Mesenchymal stem cell (in vitro differentiated cells and primary cell): ENCODE results near the gene JAGN1.

ENCODE experiments used
- DNase-seq: peaks from one replicate; pipeline ENCODE4 v3.0.0-alpha.2; 2013
- H2AFZ ChIP-seq: one replicate; pipeline ENCODE4 v1.6.1; 2013; ENCODE audit warnings: low read depth, mild to moderate bottlenecking, control low read depth, inconsistent platforms, low read length, moderate library complexity
- H2AK5ac ChIP-seq: 2 replicates; pipeline ENCODE4 v1.6.1; 2013; ENCODE audit warnings: low read length, moderate library complexity, mild to moderate bottlenecking, inconsistent platforms; ENCODE audit not compliant: severe bottlenecking
- H2BK120ac ChIP-seq: one replicate; pipeline ENCODE4 v1.6.1; 2013; ENCODE audit warnings: low read depth, mild to moderate bottlenecking, inconsistent platforms, low read length, moderate library complexity
- H2BK12ac ChIP-seq, 2 experiments: one replicate each; pipeline ENCODE4 v1.6.1; 2013; ENCODE audit warnings: inconsistent platforms in 2 of 2, low read length in 2 of 2, mild to moderate bottlenecking in 2 of 2, moderate library complexity in 2 of 2, control low read depth in 1 of 2
- H2BK15ac ChIP-seq: one replicate; pipeline ENCODE4 v1.6.1; 2013; ENCODE audit warnings: mild to moderate bottlenecking, low read depth, inconsistent platforms; ENCODE audit not compliant: poor library complexity, severe bottlenecking
- H2BK5ac ChIP-seq: 2 replicates; pipeline ENCODE4 v1.6.1; 2013; ENCODE audit warnings: low read depth, mild to moderate bottlenecking, low read length, control low read depth, inconsistent platforms; ENCODE audit not compliant: poor library complexity, severe bottlenecking
- H3K14ac ChIP-seq, 2 experiments: one replicate each; pipeline ENCODE4 v1.6.1; 2013; ENCODE audit warnings: inconsistent platforms in 2 of 2, low read length in 2 of 2, control low read depth in 1 of 2, mild to moderate bottlenecking in 1 of 2, moderate library complexity in 1 of 2
- H3K18ac ChIP-seq, 2 experiments: one replicate each; pipeline ENCODE4 v1.6.1; 2013; ENCODE audit warnings: inconsistent platforms in 2 of 2, low read length in 2 of 2, control low read depth in 1 of 2, low read depth in 1 of 2, mild to moderate bottlenecking in 1 of 2
- H3K23ac ChIP-seq, 2 experiments: one replicate each; pipeline ENCODE4 v1.6.1; 2013; ENCODE audit warnings: inconsistent platforms in 2 of 2, low read length in 2 of 2, mild to moderate bottlenecking in 2 of 2, moderate library complexity in 2 of 2, control low read depth in 1 of 2
- H3K27ac ChIP-seq: 2 replicates; pipeline ENCODE4 v1.5.1; 2013; ENCODE audit warnings: mild to moderate bottlenecking, moderate library complexity, low read length, control low read depth, inconsistent platforms; ENCODE audit not compliant: poor library complexity, severe bottlenecking
- H3K27me3 ChIP-seq, 2 experiments: 2 replicates each; pipeline versions ENCODE4 v1.6.1 to v1.7.0; 2013; ENCODE audit warnings: low read length in 2 of 2, mild to moderate bottlenecking in 2 of 2, moderate library complexity in 2 of 2, control low read depth in 1 of 2, inconsistent platforms in 1 of 2; ENCODE audit not compliant: control insufficient read depth in 1 of 2, insufficient read depth in 1 of 2
- H3K36me3 ChIP-seq, 2 experiments: 2 replicates each; pipeline versions ENCODE4 v1.6.1 to v1.7.0; 2013; ENCODE audit warnings: low read length in 2 of 2, control low read depth in 1 of 2, inconsistent platforms in 1 of 2, low read depth in 1 of 2, mild to moderate bottlenecking in 1 of 2; ENCODE audit not compliant: insufficient read depth in 2 of 2, control insufficient read depth in 1 of 2
- H3K4ac ChIP-seq, 2 experiments: one replicate each; pipeline ENCODE4 v1.6.1; 2013; ENCODE audit warnings: inconsistent platforms in 2 of 2, low read length in 2 of 2, mild to moderate bottlenecking in 2 of 2, moderate library complexity in 2 of 2, control low read depth in 1 of 2, low read depth in 1 of 2
- H3K4me1 ChIP-seq: 2 replicates; pipeline ENCODE4 v1.6.1; 2013; ENCODE audit warnings: low read depth, low read length, control low read depth; ENCODE audit not compliant: control insufficient read depth, insufficient read depth
- H3K4me2 ChIP-seq: 2 replicates; pipeline ENCODE4 v1.6.1; 2013; ENCODE audit warnings: low read length, mild to moderate bottlenecking, inconsistent platforms; ENCODE audit not compliant: poor library complexity, severe bottlenecking
- H3K4me3 ChIP-seq, 2 experiments: 2 replicates each; pipeline versions ENCODE4 v1.5.1 to v1.7.0; 2013; ENCODE audit warnings: low read length in 2 of 2, mild to moderate bottlenecking in 2 of 2, control low read depth in 1 of 2, low read depth in 1 of 2; ENCODE audit not compliant: insufficient read depth in 1 of 2
- H3K79me1 ChIP-seq: replicated peaks from 2 replicates; pipeline ENCODE4 v1.6.1; 2013; ENCODE audit warnings: mild to moderate bottlenecking, control low read depth, low read length, inconsistent platforms; ENCODE audit not compliant: poor library complexity, severe bottlenecking
- H3K9ac ChIP-seq: 2 replicates; pipeline ENCODE4 v1.7.0; 2013; ENCODE audit warnings: mild to moderate bottlenecking, low read length, moderate library complexity
- H3K9me3 ChIP-seq: 2 replicates; pipeline ENCODE4 v1.7.0; 2013; ENCODE audit warnings: mild to moderate bottlenecking, low read length; ENCODE audit not compliant: control insufficient read depth
- H4K8ac ChIP-seq: one replicate; pipeline ENCODE4 v1.6.1; 2013; ENCODE audit warnings: inconsistent platforms, mild to moderate bottlenecking, low read length, moderate library complexity
- H4K91ac ChIP-seq: one replicate; pipeline ENCODE4 v1.6.1; 2013; ENCODE audit warnings: mild to moderate bottlenecking, low read length, inconsistent platforms
- WGBS: methylation state at CpG from one replicate; pipeline ENCODE4 v1.1.7; 2013; ENCODE audit warnings: mixed read lengths; 5-methylcytosine and 5-hydroxymethylcytosine counted together

Gene JAGN1

GRCh38 chr3:9883706-9884554 is 6.5 kb upstream of the JAGN1 start:
- peak; percentile 80 for DNase-seq
- Histone ChIP-seq H3K27me3 (no peaks in the 10 kb centered on the region), H4K91ac (no peak overlapping the region), H2BK120ac (no peak overlapping the region), H2BK5ac (no peak overlapping the region), H4K8ac (no peak overlapping the region), H2BK12ac (no peak overlapping the region), H3K4me3 (peak overlapping the region in 1 of 2 experiments; percentile 26), H3K4me1 (no peaks in the 10 kb centered on the region), H2AK5ac (no peak overlapping the region), H3K9ac (peak overlapping the region; percentile 63), H3K23ac (no peak overlapping the region), H3K4me2 (no peak overlapping the region), H2BK15ac (no peak overlapping the region), H3K18ac (peak overlapping the region; percentile 23 to 52), H3K27ac (no peak overlapping the region), H3K36me3 (no peaks in the 10 kb centered on the region), H2AFZ (no peak overlapping the region), H3K79me1 (no peaks in the 10 kb centered on the region), H3K4ac (no peak overlapping the region), H3K14ac (no peak overlapping the region), H3K9me3 (no peaks in the 10 kb centered on the region)
- 56% methylated on average over 6 of the region's 7 CpGs for WGBS

- Histone ChIP-seq H2AFZ (peak overlapping the region; percentile 53), H3K23ac (no peak overlapping the region), H3K4ac (no peak overlapping the region), H4K8ac (no peak overlapping the region), H3K4me1 (no peaks in the 10 kb centered on the region), H3K18ac (peak overlapping the region; percentile 52 to 70), H4K91ac (no peak overlapping the region), H3K9ac (peak overlapping the region; percentile 63), H3K79me1 (no peaks in the 10 kb centered on the region), H3K36me3 (no peaks in the 10 kb centered on the region), H3K9me3 (no peaks in the 10 kb centered on the region), H2BK120ac (no peak overlapping the region), H3K4me2 (no peak overlapping the region), H3K27me3 (no peaks in the 10 kb centered on the region), H2BK15ac (no peak overlapping the region), H2BK12ac (no peak overlapping the region), H2AK5ac (no peak overlapping the region), H3K4me3 (no peak overlapping the region), H2BK5ac (no peak overlapping the region), H3K27ac (no peak overlapping the region), H3K14ac (no peak overlapping the region)
- 30% methylated on average over 8 of the region's 11 CpGs for WGBS
- DNase-seq = peak; percentile 93
These were observed 5.8 kb upstream of the JAGN1 start for GRCh38 chr3:9884555-9885165.

GRCh38 chr3:9886328-9886727 is 4.1 kb upstream of the JAGN1 start:
- Histone ChIP-seq H2AFZ (no peak overlapping the region), H3K27me3 (no peaks in the 10 kb centered on the region), H3K9me3 (no peaks in the 10 kb centered on the region), H2BK5ac (no peak overlapping the region), H3K79me1 (no peaks in the 10 kb centered on the region), H2BK12ac (peak overlapping the region in 1 of 2 experiments; percentile 63), H3K4me1 (no peaks in the 10 kb centered on the region), H3K14ac (no peak overlapping the region), H3K4ac (no peak overlapping the region), H3K4me3 (no peak overlapping the region), H2BK120ac (no peak overlapping the region), H3K9ac (no peak overlapping the region), H2AK5ac (no peak overlapping the region), H3K4me2 (no peak overlapping the region), H2BK15ac (no peak overlapping the region), H3K18ac (no peak overlapping the region), H3K27ac (no peak overlapping the region), H4K8ac (no peak overlapping the region), H3K23ac (no peak overlapping the region), H3K36me3 (no peaks in the 10 kb centered on the region), H4K91ac (no peak overlapping the region)
- DNase-seq = no peak

GRCh38 chr3:9887480-9887879 is 2.9 kb upstream of the JAGN1 start:
- H3K36me3 ChIP-seq = peaks cover 0 to 6% of the 10 kb centered on the region in 2 experiments
- no peak overlapping the region for H3K9ac ChIP-seq
- WGBS = 95% methylated on average over 5 of the region's 5 CpGs
- H3K27ac ChIP-seq = no peak overlapping the region
- H3K14ac ChIP-seq = no peak overlapping the region
- no peak overlapping the region for H3K18ac ChIP-seq
- no peak overlapping the region for H4K91ac ChIP-seq
- H2BK5ac ChIP-seq = no peak overlapping the region
- no peak overlapping the region for H3K4me2 ChIP-seq
- H3K4me3 ChIP-seq = no peak overlapping the region
- H4K8ac ChIP-seq = no peak overlapping the region
- no peaks in the 10 kb centered on the region for H3K4me1 ChIP-seq
- no peak overlapping the region for H2BK15ac ChIP-seq
- H2BK12ac ChIP-seq = no peak overlapping the region
- H3K23ac ChIP-seq = no peak overlapping the region
- DNase-seq = no peak
- H2BK120ac ChIP-seq = no peak overlapping the region
- H3K4ac ChIP-seq = no peak overlapping the region
- no peaks in the 10 kb centered on the region for H3K27me3 ChIP-seq
- H2AK5ac ChIP-seq = no peak overlapping the region
- no peak overlapping the region for H2AFZ ChIP-seq
- H3K9me3 ChIP-seq = no peaks in the 10 kb centered on the region
- peaks cover 1% of the 10 kb centered on the region for H3K79me1 ChIP-seq
